Femur (tissue), 1 donor: Measurements from ENCODE around the gene NEURL1.
"Not testable (repeated sequence)": the region's sequence is repeated elsewhere in the genome, so short reads cannot be mapped to it uniquely, and the experiment has no call there.

Experiments
- DNase-seq: peaks from one replicate; pipeline ENCODE4 v3.0.0-alpha.2; 2017

The NEURL1 gene

DNA sequence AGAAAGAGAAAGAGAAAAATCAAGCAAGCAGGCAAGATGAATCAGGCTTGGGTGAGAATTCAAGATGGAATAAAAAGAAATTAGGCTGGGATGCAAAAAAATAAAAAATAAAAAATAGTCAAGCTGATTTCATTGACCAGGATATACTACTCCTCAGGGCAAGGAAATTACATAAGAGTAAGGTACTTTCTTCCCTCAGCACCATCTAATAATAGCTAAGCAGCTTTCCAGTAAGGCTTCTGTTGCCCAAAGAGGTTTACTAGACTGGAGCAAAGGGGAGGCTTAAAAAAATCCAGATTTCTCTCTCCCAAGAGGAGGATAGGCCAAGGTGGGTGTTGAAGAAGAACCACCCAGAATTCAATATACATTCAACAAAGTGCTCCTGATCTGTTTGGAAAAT is 93.6 kb downstream of the NEURL1 start:
- no peak for DNase-seq

DNA sequence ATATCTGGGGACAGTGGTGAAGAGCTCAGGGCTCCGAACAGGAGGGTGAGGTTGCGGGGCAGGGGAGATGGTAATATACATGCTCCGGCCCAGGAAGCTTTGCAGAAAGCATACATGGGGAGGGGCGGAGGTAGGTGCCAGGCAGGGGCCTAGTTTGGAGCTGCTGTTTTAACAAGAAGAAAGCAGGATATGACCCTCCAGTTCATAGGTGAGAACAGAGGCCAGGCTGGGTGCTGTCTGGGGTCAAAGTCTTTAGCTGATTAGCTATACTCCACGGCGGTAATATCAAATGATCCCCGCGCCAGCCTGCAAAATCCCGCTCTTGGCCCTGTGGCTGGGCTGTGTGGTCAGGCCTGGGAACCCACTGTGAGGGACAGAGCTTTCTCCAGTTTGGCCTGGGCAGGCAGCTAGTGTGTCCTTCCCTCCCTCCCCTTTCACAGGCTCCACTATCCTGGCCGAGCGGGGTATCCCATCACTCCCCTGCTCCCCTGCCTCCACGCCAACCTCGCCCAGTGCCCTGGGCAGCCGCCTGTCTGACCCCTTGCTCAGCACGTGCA is 95.6 kb downstream of the NEURL1 start:
- no peak for DNase-seq

DNA sequence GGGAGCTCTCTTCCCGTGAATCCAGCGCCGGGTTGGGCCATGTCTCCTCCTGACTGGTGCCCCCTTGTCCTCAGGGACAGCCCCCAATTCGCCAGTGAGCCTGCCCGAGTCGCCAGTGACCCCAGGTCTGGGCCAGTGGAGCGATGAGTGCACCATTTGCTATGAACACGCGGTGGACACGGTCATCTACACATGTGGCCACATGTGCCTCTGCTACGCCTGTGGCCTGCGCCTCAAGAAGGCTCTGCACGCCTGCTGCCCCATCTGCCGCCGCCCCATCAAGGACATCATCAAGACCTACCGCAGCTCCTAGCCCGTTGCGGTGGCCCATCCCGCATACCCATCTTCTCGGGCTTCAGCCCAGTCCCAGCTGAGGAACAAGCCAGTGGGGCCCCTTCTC is 96.6 kb downstream of the NEURL1 start:
- no peak for DNase-seq

DNA sequence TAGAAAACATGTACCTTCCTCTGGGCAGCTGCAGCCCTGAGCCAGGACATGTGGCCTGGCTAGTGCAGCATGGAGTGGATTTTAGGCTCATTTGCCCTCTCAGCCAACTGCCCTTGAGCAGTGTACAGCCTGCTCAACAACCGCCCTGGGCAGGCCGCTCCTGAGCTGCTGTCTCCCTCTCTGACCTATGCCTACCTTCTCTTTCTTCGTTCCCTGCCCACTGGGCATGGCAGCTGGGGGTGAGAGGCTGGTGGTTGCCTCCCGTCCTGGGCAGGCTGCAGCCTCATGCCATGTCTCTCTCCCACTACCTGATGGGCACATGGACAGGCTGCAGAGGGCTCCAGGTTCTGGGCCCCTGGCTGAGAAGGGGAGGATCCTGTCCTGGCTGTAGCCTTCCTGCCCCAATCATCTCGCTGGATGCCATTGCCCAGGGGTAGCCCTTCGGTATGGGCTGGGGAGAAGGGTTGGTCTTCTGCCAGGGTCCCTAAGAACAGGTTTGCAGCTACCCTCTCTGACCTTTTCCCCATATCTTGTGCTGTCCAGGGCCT is 97.3 kb downstream of the NEURL1 start:
- no peak for DNase-seq

DNA sequence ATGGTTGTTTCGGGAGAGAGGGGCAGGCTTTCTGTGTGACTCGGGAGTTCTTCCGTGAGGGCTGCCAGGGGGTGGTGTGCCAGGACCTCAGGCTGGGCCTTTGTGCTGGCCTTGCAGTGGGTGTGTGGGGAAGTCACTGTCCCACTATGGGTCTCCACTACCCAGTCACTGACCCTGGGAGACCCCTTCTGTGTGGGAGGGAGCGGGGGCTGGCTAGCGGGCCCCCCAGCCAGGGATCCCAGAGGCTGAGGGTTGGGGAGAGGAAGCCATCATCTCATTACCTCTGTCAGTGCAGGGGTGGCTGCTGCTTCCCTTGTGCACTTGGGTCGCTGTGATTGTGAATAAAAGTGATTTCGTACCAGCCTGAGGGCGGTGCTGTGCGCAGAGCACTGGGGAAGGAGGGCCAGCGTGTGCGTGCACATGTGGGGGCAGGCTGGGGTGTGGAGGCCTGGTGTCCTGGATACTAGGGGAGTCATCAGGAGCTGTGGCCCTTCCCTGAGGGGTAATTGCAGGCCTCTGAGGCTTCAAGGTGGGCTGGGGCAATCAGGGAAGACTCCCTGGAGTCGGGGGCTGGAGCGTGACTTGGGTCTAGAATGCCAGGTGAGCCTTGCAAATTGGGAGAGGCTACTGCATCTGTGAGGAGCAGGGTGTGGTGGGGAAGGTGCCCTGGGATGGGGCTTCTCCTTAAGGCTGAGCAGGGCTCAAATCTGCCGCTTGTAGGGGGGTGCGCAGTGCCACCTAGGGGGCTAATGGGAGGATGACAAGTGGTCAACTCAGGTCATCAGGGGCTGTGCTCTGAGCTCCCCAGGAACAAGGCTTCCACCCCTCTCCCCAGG is 98.9 kb downstream of the NEURL1 start:
- no peak for DNase-seq

DNA sequence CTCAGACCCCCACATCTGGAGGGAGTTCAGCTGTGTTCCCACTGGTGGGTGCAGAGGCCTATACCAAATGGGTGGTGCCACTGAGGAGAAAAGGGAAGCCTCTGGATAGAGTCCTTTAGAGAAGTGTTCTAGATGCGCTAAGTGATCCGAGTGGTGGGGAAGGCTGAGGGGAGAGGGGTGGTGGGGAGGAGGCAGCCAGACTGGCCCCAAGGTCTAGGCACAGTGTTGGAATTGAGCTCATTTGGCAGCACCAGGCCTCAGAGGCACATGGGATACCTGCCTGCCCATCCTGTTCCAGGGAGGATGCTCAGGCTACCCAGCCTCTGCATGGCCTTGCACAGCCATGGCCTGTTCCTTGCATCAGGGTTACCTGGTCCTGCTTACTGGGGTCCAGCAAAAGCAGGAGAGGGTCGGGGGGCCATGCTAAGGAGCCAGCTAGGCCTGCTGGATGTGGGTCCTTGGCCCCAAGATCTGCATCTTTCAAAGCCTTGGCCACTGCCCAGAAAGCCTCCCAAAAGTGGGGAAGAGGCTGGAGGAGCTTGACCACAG is 99.6 kb downstream of the NEURL1 start:
- no peak for DNase-seq

DNA sequence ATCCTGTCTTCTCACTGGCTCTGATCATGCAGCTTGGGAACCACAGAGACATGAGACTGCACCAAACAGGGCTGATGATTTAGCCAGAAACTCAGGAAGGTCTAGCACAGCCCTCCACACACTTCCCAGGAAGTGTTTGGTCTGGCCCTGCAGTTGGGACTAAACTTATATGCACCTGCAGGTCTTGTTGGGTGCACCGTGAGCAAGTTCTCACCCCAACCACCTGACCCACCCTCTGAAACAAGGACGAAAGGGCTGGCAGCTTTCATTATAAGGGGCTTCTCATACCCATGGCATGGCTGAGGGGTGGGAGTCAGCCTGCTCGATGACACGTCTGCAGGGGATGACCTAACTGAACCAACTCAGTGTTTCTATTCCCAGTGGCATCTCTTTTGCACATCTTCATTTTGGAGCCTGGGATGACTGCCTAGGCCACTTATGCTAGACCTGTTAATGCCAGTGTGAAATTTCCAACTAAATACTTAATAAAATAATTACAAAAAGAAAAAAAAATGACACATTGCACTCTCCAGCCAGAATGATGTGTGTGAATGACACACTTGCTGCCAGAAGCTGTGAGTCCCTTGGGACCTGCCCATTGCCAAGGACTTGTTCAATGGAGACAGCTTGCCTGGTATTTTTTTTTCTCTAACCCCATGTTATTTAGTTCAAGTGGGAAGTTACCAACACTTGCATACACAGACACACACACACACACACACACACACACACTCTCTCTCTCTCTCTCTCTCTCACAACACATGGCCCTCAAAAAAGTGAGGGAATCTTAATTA is 102.6 kb downstream of the NEURL1 start:
- no peak for DNase-seq

DNA sequence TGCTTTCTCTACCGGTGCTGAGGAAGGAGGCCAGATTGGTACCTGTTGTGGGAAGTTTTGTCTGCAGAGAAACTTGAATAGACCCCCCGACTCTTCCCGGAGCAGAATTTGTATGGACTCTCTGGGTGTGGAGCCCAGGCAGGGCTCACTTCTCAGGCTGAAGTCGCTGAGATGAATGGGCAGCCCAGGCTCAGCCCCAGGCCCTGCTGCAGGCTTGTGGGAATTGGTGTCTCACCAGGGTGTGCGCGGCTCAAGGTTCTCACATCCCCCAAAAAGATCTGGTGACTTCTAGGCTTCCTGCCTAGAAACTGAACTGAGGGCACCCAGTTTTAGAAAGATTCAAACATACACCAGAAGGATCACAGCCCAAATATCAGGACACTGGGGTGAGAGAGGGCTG is 103.5 kb downstream of the NEURL1 start:
- no peak for DNase-seq

DNA sequence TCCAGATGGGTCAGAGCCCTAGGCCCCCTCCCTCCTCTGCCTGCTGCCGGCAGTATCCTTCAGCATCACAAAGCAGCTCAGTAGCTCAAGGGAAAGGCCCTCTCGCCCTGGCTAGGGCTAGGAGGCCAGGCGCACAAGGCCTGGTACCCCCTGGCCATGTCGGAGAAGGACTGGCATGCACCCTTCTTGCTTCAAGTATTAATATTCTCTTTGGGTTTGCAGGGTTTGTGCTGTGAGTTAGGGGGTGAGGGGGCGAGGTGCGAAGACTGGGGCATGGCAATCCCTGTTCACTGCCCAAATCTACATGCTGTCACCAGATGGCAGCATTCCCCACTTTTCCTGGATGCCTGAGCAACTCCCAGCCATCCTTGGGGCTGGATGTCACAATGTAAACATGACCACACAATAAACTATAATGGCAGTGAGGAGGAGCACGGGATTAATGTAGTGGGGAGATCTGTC is 105.2 kb downstream of the NEURL1 start:
- DNase-seq: peak; percentile 83

DNA sequence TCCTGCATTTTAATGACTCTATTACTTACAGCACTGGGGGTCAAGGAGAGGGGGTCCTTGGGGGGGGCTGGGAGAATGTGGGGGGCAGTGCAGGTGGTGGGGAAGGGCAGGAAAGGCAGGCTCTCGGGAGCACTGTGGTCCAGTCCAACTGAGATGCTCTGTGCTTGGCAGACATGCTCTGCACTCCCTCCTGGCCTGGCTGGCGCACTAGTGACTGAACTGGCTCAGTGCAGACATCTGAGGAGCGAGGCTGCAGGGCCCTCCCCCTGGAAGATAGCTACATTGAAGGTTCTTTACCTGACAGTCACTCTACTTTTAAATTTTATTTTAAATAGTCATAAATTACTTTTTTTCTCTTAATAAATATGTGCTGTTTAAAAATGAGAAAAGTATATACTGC is 105.7 kb downstream of the NEURL1 start:
- no peak for DNase-seq

DNA sequence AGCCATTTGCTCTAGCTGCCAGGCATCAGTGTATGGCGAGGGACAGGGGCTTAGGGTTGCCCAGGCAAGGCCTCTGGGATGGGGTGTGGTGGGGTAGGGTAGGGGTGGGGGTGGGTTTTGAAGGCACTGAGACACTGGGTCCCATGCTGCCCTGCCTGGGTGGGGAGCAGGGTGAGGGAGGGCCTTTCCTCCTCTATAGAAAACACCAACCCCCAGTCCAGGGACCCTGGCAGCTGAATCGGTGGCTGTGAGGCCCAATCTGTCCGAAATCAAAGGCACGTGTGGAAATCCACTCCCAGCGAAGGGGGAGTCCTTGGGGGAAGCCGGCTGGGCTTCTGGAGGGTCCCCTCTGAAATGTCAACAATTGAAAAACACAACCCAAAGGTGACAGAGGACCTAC is 106.4 kb downstream of the NEURL1 start:
- peak; percentile 24 for DNase-seq

DNA sequence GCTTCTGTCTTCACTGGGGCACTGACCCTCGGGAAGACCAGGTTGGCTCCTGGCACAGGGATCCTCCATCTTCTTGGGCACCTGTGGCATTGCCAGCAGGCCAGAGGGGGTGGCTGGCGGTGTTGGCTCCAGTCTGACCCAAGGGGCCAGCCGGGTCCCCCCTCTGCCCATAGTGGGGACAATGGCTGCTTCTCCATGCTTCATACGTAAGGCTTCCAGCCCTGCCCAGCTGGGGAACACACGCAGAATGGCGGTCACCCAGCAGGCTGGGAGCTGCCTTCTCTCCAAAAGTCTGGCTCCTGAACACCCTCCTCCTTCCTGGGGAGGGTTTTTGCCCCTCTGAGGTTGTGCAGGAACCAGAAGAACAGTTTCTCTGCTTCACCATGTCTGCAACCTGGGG is 106.8 kb downstream of the NEURL1 start:
- DNase-seq: no peak

DNA sequence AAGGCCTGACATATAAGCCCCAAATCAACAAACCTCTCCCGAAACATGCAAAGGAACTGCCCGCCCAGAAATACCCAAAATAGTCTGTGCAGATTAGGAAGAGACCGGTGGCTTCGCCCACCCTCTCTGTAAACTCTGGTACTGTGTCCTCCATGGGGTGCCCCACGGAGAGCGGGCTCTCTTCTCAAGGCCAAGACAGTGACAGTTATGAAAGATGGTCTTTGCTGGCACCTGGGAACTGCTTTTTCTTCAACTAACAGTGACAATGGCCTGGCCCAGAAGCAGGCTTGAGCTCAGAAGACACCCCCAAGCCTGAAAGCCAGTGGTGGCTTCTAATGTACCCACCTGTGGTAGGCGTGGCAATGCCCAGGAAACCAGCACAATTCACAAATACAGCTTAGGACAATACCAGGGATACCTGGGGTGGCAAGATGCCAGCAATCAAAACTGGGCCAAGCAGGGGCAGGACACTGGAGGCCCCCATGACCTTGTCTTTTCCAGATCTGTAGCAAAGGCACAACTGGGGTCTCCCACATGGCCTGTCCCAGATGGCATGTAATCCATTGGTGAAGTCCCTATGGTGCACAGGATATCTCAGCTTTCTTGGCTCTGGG is 107.6 kb downstream of the NEURL1 start:
- no peak for DNase-seq

DNA sequence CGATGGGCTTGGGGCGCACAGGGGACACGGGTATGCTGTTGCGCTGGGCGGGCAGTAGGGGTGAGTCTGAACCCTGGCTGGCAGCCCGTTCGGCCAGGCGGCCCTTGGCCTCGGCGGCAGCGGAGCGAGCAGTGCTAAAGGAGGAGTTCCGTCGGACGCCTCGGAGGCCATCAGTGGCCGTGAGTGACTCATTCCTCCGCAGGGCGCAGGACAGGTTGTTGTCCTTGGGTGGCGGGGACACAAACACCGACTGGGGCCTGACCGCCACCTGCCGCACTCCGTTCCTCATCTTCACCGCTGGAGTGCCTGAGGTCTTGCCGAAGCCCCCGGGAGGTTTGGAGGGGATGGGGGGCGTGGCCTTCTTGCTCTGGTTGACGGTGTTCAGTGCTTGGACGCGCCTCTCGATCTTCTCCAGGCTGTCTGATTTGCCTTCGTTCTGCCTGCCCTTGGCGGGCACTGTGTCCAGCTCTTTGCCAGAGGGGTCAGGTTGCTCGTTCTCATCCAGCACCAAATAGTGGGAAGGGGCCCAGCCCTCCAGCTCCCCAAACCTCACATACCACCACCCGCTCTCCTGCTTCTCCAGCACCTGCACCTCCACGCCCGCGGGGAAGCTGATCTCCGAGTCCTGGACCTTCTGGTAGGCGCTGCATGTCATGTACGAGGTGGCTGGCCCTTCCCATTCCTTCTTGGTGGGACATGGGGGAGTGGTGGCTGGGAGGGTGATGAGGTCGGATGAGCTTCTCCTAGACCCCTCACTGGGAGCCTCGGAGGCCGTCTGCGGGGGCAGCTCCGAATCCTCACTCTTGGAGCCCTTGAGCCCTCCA is 108.7 kb downstream of the NEURL1 start:
- no peak for DNase-seq

DNA sequence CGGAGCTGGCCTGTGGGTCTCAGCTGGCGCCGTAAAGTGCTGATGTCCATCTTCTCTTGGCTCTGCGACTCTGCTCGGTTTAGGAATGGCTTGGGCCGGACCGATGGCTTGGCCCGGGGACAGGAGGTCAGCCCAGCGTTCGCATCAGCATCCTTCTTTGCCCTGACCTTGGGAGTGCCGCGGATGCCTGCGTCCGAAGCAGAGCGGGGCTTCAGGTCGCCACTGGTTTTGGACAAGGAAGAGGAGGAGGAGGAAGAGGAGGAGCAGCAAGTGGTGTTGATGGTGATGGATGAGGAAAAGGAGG is 109.3 kb downstream of the NEURL1 start:
- no peak for DNase-seq

DNA sequence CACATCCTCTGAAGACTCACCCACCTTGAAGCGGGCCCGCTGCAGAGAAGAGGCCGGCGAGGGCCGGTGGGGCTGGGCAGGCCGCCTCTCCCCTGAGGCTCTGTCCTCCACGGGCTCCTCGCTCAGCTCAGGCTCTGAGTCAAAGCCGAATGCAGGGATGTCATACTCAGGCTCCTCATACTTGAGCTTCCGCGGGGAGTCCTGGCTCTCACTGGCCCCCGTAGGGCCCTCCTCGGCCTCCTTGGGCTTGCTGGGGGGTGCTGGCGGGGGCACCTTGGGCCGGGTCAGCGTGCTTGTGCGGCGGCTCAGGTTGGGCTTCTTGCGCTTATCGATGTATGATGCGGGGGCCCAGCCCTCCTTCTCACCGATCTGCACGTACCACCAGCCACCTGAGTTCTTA is 109.9 kb downstream of the NEURL1 start:
- no peak for DNase-seq

DNA sequence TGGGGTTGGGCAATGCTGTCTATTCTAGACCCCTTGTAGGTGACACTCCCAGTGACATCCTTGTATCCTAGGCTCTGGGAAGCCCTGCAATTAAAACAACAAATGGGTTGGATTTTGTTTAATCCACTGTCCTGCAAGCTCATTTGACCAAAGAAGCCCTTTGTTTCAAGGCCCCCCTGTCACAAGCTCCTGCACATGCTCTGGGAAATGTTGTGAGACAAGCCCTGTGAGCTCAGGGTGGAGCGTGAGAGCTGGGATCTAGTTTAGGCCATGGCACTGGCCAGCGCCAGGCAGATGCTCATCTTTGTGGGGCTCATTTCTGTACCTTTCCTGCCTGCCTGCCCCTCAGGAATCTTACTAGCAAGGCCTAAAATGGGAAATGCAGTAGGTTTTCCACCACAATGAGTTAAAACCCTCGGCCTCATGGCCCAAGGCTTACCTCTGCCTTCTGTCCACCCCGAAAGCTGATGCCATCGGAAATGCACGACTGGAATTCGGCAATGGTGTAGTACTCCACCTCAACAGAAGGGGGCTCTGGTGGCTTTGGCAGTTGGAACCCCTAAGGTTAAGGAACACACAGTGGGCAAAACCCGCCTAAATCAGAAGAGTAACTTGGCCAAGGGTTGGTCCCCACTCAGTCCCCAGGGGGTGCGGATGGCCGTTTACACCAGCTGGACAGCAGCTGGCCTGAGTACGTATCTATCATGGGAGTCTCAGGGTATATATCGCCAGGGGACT is 112.0 kb downstream of the NEURL1 start:
- no peak for DNase-seq

DNA sequence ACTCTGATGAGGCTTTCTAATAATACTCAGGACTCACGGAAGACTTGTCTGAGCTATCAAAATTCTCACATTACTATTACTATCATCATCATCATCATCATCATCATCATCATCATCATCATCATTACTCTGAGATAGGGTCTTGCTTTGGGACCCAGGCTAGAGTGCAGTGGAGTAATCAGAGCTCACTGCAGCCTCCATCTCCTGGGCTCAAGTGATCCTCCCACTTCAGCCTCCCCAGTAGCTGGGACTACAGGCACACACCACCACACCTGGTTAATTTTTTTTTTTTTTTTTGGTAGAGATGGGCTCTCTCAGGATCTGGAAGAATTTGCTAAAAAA is 112.6 kb downstream of the NEURL1 start:
- not testable (repeated sequence) for DNase-seq

DNA sequence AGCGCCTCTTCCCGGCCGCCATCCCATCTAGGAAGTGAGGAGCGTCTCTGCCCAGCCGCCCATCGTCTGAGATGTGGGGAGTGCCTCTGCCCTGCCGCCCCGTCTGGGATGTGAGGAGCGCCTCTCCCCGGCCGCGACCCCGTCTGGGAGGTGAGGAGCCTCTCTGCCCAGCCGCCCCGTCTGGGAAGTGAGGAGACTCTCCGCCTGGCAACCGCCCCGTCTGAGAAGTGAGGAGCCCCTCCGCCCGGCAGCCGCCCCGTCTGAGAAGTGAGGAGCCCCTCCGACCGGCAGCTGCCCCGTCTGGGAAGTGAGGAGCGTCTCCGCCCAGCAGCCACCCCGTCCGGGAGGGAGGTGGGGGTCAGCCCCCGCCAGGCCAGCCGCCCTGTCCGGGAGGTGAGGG is 113.5 kb downstream of the NEURL1 start:
- not testable (repeated sequence) for DNase-seq

DNA sequence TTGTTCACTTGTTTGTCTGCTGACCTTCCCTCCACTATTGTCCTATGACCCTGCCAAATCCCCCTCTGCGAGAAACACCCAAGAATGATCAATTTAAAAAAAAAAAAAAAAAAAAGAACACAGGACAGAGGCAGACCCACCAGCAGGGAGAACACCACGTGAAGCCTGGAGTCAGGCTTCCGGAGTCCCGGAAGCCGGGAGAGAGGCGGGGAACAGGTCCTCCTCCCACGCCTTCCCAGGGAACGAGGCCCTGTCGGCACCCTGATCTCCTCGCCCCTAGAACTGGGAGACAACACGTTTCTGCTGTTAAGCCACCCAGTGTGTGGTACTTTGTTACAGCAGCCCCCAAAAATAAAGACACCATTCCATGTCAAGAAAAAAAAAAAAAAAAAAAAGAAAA is 114.6 kb downstream of the NEURL1 start:
- DNase-seq: not testable (repeated sequence)
